MCF 10A (cell line): ENCODE measurements around the gene BOK. TPM values are rescaled to one million over a fixed set of nuclear protein-coding genes. Genes with fewer than 3 reads are reported as not detected.

Experiments used
- BruUV-seq: library from RNA; stranded (reverse); fragments of 400-500 nt; replicated peaks from 2 replicates; lab custom pipeline; 2021; lab: Mats Ljungman, UMichigan
- CTCF ChIA-PET: fragments of 300-600 bp; sonication (Branson Sonifier 250); formaldehyde crosslinking; extraction: SDS; loops from one replicate; lab custom pipeline; 2021; ENCODE audit warnings: antibody characterized with exemption, inconsistent platforms; lab: Yijun Ruan, JAX
- POLR2A ChIA-PET: fragments of 300-600, 350-650 bp; sonication (Branson Sonifier 250); formaldehyde crosslinking; extraction: SDS; loops from one replicate; lab custom pipeline; 2020; ENCODE audit warnings: antibody characterized with exemption, inconsistent platforms; lab: Yijun Ruan, JAX
- DNase-seq: peaks from one replicate; pipeline ENCODE4 v3.0.0-alpha.2; 2018; ENCODE audit not compliant: unreplicated experiment
- H3K27ac Mint-ChIP-seq: one replicate; pipeline ENCODE4 v1.8.0; 2022; ENCODE audit warnings: mild to moderate bottlenecking, low read depth, mixed read lengths; ENCODE audit not compliant: unreplicated experiment
- H3K27me3 Mint-ChIP-seq: one replicate; pipeline ENCODE4 v1.8.0; 2022; ENCODE audit warnings: mixed read lengths; ENCODE audit not compliant: insufficient read depth, unreplicated experiment
- H3K36me3 Mint-ChIP-seq: one replicate; pipeline ENCODE4 v1.8.0; 2022; ENCODE audit warnings: mild to moderate bottlenecking, moderate library complexity, mixed read lengths; ENCODE audit not compliant: insufficient read depth, unreplicated experiment
- H3K4me1 Mint-ChIP-seq: one replicate; pipeline ENCODE4 v1.8.0; 2022; ENCODE audit warnings: mixed read lengths; ENCODE audit not compliant: insufficient read depth, unreplicated experiment
- H3K4me3 Mint-ChIP-seq: one replicate; pipeline ENCODE4 v1.8.0; 2022; ENCODE audit warnings: mild to moderate bottlenecking, moderate library complexity, mixed read lengths; ENCODE audit not compliant: unreplicated experiment
- H3K9me3 Mint-ChIP-seq: one replicate; pipeline ENCODE4 v1.8.0; 2022; ENCODE audit warnings: mixed read lengths; ENCODE audit not compliant: unreplicated experiment
- CTCF ChIP-seq: fragments of 200-600 bp; IDR thresholded peaks from one replicate; pipeline ENCODE4 v1.8.0; 2022; ENCODE audit warnings: antibody characterized with exemption, mild to moderate bottlenecking; ENCODE audit not compliant: unreplicated experiment
- intact Hi-C: fragments of 100-400 bp; cut with micrococcal nuclease; formaldehyde crosslinking; loops from 2 replicates; pipeline ENCODE4 v1.14.1; 2022
- total RNA-seq: library from RNA; stranded (reverse); gene quantifications from 2 replicates; pipeline ENCODE4 v1.2.3, GENCODE V29; 2022

BOK gene
- total RNA-seq, 1 experiment from 2014 or later = 18.6 TPM

GRCh38 chr2:241531161-241531722, 27.3 kb upstream of the BOK start:
- POLR2A ChIA-PET = no interaction called here
- intact Hi-C loops = no loop called here
- Mint-ChIP-seq H3K36me3 (no peaks in the 10 kb centered on the region), H3K27ac (no peak overlapping the region), H3K4me1 (no peaks in the 10 kb centered on the region), H3K27me3 (no peaks in the 10 kb centered on the region), H3K4me3 (no peak overlapping the region), H3K9me3 (no peaks in the 10 kb centered on the region)
- no peak for DNase-seq
- CTCF ChIA-PET = no interaction called here
- no TSS peak for BruUV-seq
- no peak for TF ChIP-seq CTCF

GRCh38 chr2:241532168-241532567, 26.4 kb upstream of the BOK start:
- H3K27ac Mint-ChIP-seq = no peak overlapping the region
- no TSS peak for BruUV-seq
- ChIA-PET CTCF (interaction anchor here (0.6 kb wide), 1 partner anchor 864 kb away, joined by 3 read pairs; no protein-coding TSS in a partner anchor), POLR2A (interaction anchor here (0.6 kb wide), 1 partner anchor 8 kb away, joined by 3 read pairs; no protein-coding TSS in a partner anchor)
- no peaks in the 10 kb centered on the region for H3K4me1 Mint-ChIP-seq
- DNase-seq = no peak
- no peaks in the 10 kb centered on the region for H3K27me3 Mint-ChIP-seq
- no peaks in the 10 kb centered on the region for H3K36me3 Mint-ChIP-seq
- H3K4me3 Mint-ChIP-seq = no peak overlapping the region
- no peaks in the 10 kb centered on the region for H3K9me3 Mint-ChIP-seq
- intact Hi-C loops = no loop called here
- TF ChIP-seq CTCF = no peak

DNA sequence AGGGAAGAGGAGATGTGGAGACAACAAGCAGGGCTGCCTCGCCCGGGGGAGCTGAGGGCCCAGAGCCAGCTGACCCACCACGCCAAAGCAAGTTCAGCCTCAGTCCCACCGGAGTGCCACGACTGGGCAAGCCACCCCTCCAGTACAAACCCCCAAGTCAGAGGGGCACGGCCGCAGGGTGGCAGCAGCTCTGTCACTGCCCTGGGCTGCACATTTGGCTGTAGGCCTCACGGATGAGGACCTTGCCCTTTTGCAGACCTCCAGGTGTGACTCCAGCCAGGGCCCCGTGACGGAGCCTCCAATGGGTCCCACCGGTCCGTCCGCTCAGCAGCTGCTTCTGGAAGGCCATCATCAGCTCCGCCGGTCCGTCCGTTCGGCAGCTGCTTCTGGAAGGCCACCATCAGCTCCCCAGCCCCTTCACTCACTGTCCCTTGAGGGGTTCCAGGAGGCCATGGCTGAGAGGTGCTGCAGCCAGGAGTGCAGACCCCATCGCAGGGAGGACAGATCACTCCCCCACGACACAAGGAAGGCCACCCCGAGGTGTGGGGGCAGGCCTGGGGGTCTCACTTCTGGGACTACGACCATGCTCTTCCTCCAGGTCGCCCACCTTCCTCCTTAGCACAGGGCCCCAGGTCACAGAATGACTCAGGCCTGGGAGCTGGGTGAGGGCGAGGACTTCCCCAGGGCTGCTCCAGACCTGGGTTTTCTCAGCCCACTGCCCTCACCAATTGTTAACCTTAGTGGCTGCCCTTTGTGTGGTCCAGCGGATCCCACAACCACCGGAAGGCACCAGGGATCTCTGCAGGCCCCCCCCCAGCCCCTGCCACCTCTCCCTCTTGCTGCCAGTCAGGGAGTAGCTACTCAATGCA, 25.6 kb upstream of the BOK start:
- no peak for DNase-seq
- TF ChIP-seq CTCF = no peak
- Mint-ChIP-seq H3K27ac (no peak overlapping the region), H3K36me3 (no peaks in the 10 kb centered on the region), H3K9me3 (no peaks in the 10 kb centered on the region), H3K4me1 (no peaks in the 10 kb centered on the region), H3K27me3 (no peaks in the 10 kb centered on the region), H3K4me3 (no peak overlapping the region)
- intact Hi-C loops = no loop called here
- ChIA-PET CTCF (interaction anchor here (0.6 kb wide), 2 partner anchors 51 to 865 kb away, joined by 3 to 4 read pairs; no protein-coding TSS in a partner anchor), POLR2A (interaction anchor here (0.6 kb wide), 1 partner anchor 9 kb away, joined by 3 read pairs; no protein-coding TSS in a partner anchor)
- no TSS peak for BruUV-seq

- H3K27ac Mint-ChIP-seq = no peak overlapping the region
- H3K27me3 Mint-ChIP-seq = no peaks in the 10 kb centered on the region
- no peaks in the 10 kb centered on the region for H3K36me3 Mint-ChIP-seq
- intact Hi-C loops = no loop called here
- no peaks in the 10 kb centered on the region for H3K4me1 Mint-ChIP-seq
- no peak overlapping the region for H3K4me3 Mint-ChIP-seq
- ChIA-PET POLR2A (no interaction called here), CTCF (no interaction called here)
- H3K9me3 Mint-ChIP-seq = no peaks in the 10 kb centered on the region
- TF ChIP-seq CTCF = no peak
- BruUV-seq = no TSS peak
- DNase-seq = no peak
Measured at GRCh38 chr2:241534293-241534692, 24.3 kb upstream of the BOK start.
